ENCODE data around the gene NAT8. TPM values are rescaled to one million over a fixed set of nuclear protein-coding genes. Genes with fewer than 3 reads are reported as not detected.
"Not testable (repeated sequence)": the region's sequence is repeated elsewhere in the genome, so short reads cannot be mapped to it uniquely, and the experiment has no call there.

Gene NAT8
- total RNA-seq, 6 donors from 2014 or later = not detected

- no peaks in the 10 kb centered on the region for H3K27me3 ChIP-seq
- H3K27ac ChIP-seq = no peak overlapping the region
- H3K9me3 ChIP-seq = no peaks in the 10 kb centered on the region
- H3K36me3 ChIP-seq = no peaks in the 10 kb centered on the region
- no peak overlapping the region for H3K4me3 ChIP-seq
- TF ChIP-seq POLR2A (IDR thresholded peaks at IDR 0.05) (no peak), EP300 (IDR thresholded peaks at IDR 0.05) (no peak), CTCF (IDR thresholded peaks at IDR 0.05) (no peak)
- peaks cover 0 to 4% (median 0%) of the 10 kb centered on the region in 4 donors for H3K4me1 ChIP-seq
- WGBS, 2 donors = 25 to 29% methylated on average over 1 of the region's 1 CpG
- DNase-seq (no peak), ATAC-seq (ENCODE audit: low FRiP score in 2 of 2) (peak in 1 of 2 donors; percentile 15)
Observed at GRCh38 chr2:73640511-73640911, 1.7 kb downstream of the NAT8 start.

GRCh38 chr2:73638429-73638828 is 3.8 kb downstream of the NAT8 start:
- no peak overlapping the region for H3K4me3 ChIP-seq
- DNase-seq (no peak), ATAC-seq (ENCODE audit: low FRiP score in 2 of 2) (no peak)
- no peaks in the 10 kb centered on the region for H3K36me3 ChIP-seq
- H3K27me3 ChIP-seq = no peaks in the 10 kb centered on the region
- 92 to 100% methylated on average over 1 of the region's 1 CpG for WGBS, 2 donors
- TF ChIP-seq EP300 (IDR thresholded peaks at IDR 0.05) (no peak), POLR2AphosphoS5 (IDR thresholded peaks at IDR 0.05) (no peak), CTCF (IDR thresholded peaks at IDR 0.05) (no peak), POLR2A (IDR thresholded peaks at IDR 0.05) (no peak)
- no peak overlapping the region for H3K27ac ChIP-seq
- H3K4me1 ChIP-seq = peaks cover 0 to 4% (median 0%) of the 10 kb centered on the region in 4 donors
- no peaks in the 10 kb centered on the region for H3K9me3 ChIP-seq

- not testable (repeated sequence) for DNase-seq
Observed at GRCh38 chr2:73636977-73637376, 5.2 kb downstream of the NAT8 start.

GRCh38 chr2:73630662-73631266 is 11.5 kb downstream of the NAT8 start:
- DNase-seq, H3K9me3 ChIP-seq, H3K27me3 ChIP-seq, H3K4me3 ChIP-seq, H3K4me1 ChIP-seq, H3K27ac ChIP-seq, H3K36me3 ChIP-seq: not testable (repeated sequence)
- peak in 2 of 6 experiments; percentile 22 to 40 for TF ChIP-seq CTCF (IDR thresholded peaks at IDR 0.05)
- peak; percentile 73 for ATAC-seq (ENCODE audit: low FRiP score in 2 of 2)
- WGBS, 2 donors = 54 to 60% methylated on average over 1 to 2 of the region's 2 CpGs

More at GRCh38 chr2:73636977-73637376, 5.2 kb downstream of the NAT8 start:
- not testable (repeated sequence) for H3K27me3 ChIP-seq; H3K4me3 ChIP-seq; H3K4me1 ChIP-seq; H3K36me3 ChIP-seq; H3K9me3 ChIP-seq; H3K27ac ChIP-seq; ATAC-seq (ENCODE audit: low FRiP score in 2 of 2)

GRCh38 chr2:73628493-73628892 is 13.7 kb downstream of the NAT8 start:
- not testable (repeated sequence) for H3K4me3 ChIP-seq; ATAC-seq (ENCODE audit: low FRiP score in 2 of 2); H3K27ac ChIP-seq; H3K27me3 ChIP-seq; H3K36me3 ChIP-seq; DNase-seq; H3K4me1 ChIP-seq; H3K9me3 ChIP-seq
- 68 to 80% methylated on average over 2 of the region's 2 CpGs for WGBS, 2 donors

GRCh38 chr2:73626237-73626636 is 16.0 kb downstream of the NAT8 start:
- not testable (repeated sequence) for H3K36me3 ChIP-seq; H3K4me3 ChIP-seq; DNase-seq; H3K9me3 ChIP-seq; ATAC-seq (ENCODE audit: low FRiP score in 2 of 2); H3K27me3 ChIP-seq; H3K4me1 ChIP-seq; H3K27ac ChIP-seq
- WGBS, 2 donors = 22 to 39% methylated on average over 5 of the region's 5 CpGs

- not testable (repeated sequence) for DNase-seq; H3K9me3 ChIP-seq; H3K4me1 ChIP-seq; H3K27me3 ChIP-seq; ATAC-seq (ENCODE audit: low FRiP score in 2 of 2); H3K4me3 ChIP-seq; H3K27ac ChIP-seq; H3K36me3 ChIP-seq
- WGBS, 2 donors = 82% methylated on average over 4 to 6 of the region's 9 CpGs
Observed at GRCh38 chr2:73624625-73625024, 17.6 kb downstream of the NAT8 start.

- not testable (repeated sequence) for H3K4me1 ChIP-seq; DNase-seq; H3K27me3 ChIP-seq; ATAC-seq (ENCODE audit: low FRiP score in 2 of 2); H3K4me3 ChIP-seq; H3K27ac ChIP-seq; H3K9me3 ChIP-seq; H3K36me3 ChIP-seq
Observed at GRCh38 chr2:73624036-73624435, 18.2 kb downstream of the NAT8 start.

GRCh38 chr2:73619925-73620324 is 22.3 kb downstream of the NAT8 start:
- H3K27me3 ChIP-seq; DNase-seq; H3K27ac ChIP-seq; H3K4me1 ChIP-seq; H3K9me3 ChIP-seq; H3K4me3 ChIP-seq; H3K36me3 ChIP-seq; ATAC-seq (ENCODE audit: low FRiP score in 2 of 2): not testable (repeated sequence)
- WGBS, 2 donors = 72 to 83% methylated on average over 3 of the region's 3 CpGs
